ENCODE measurements around the gene SPINK5. TPM values are rescaled to one million over a fixed set of nuclear protein-coding genes. Genes with fewer than 3 reads are reported as not detected.

SPINK5 gene
- total RNA-seq, 1 experiment from 2014 or later, result 6.0 TPM

- no peak overlapping the region for H3K23ac ChIP-seq (ENCODE audit: insufficient read length, low read depth, low read length)
- H2AK5ac ChIP-seq (ENCODE audit: insufficient read length, low read length), result no peak overlapping the region
- H3K4me1 Mint-ChIP-seq, result peaks cover 0 to 5% of the 10 kb centered on the region in 2 experiments; a peak in 1 of 4 replicates
- no peak overlapping the region for H4K8ac ChIP-seq (replicated peaks; ENCODE audit: insufficient read length, low read depth, low read length)
- H3K9me3 ChIP-seq (ENCODE audit: control insufficient read depth, low read depth, low read length), result no peaks in the 10 kb centered on the region
- 0 out of 7 replicates have a peak overlapping the region, but pooled peaks of 1 of the 3 experiments have one; percentile 10 for H3K27ac Mint-ChIP-seq
- H3K27ac ChIP-seq (ENCODE audit: insufficient read length, low read depth, low read length), result no peak overlapping the region
- H2AFZ ChIP-seq (ENCODE audit: low read length), result no peak overlapping the region
- H3K79me1 ChIP-seq (ENCODE audit: insufficient read depth, low read depth, low read length, poor library complexity, severe bottlenecking), result no peaks in the 10 kb centered on the region
- WGBS (ENCODE audit: extremely low coverage, insufficient read length, low lambda C conversion rate), result no CpG with 5 or more reads among the region's 4 CpGs
- no peak overlapping the region for H3K56ac ChIP-seq (ENCODE audit: insufficient read length, low read depth, low read length)
- H3K9me3 Mint-ChIP-seq, result no peaks in the 10 kb centered on the region
- H3K27me3 ChIP-seq (ENCODE audit: insufficient read depth, low read length), result no peaks in the 10 kb centered on the region
- no peak for TF ChIP-seq CTCF (conservative IDR thresholded peaks at IDR 0.05)
- no peak overlapping the region for H4K5ac ChIP-seq (ENCODE audit: insufficient read length, low read depth, low read length)
- H3T11ph ChIP-seq (ENCODE audit: low read length), result no peak overlapping the region
- no peak overlapping the region for H3K4ac ChIP-seq (ENCODE audit: low read depth, low read length)
- H4K91ac ChIP-seq (ENCODE audit: insufficient read length, low read depth, low read length), result no peak overlapping the region
- H3K4me2 ChIP-seq (ENCODE audit: insufficient read depth, insufficient read length, low read length), result no peak overlapping the region
- H3K36me3 Mint-ChIP-seq (ENCODE audit: insufficient read depth in 1 of 3, low read depth in 3 of 3), result peaks cover 0 to 8% (median 0%) of the 10 kb centered on the region in 3 experiments; a peak in 2 of 7 replicates
- no peak overlapping the region for H2BK20ac ChIP-seq (ENCODE audit: low read depth, low read length, poor library complexity, severe bottlenecking)
- H4K20me1 ChIP-seq (ENCODE audit: control insufficient read depth, insufficient read depth, insufficient read length), result no peaks in the 10 kb centered on the region
- H2BK120ac ChIP-seq (ENCODE audit: low read depth, low read length, poor library complexity, severe bottlenecking), result no peak overlapping the region
- H3K27me3 Mint-ChIP-seq (ENCODE audit: low read depth), result no peaks in the 10 kb centered on the region
- H3K9ac ChIP-seq (ENCODE audit: extremely low read depth, insufficient read length, low read length), result no peak overlapping the region
- no peak overlapping the region for H3K4me3 Mint-ChIP-seq
- H3K14ac ChIP-seq (ENCODE audit: insufficient read depth, low read length), result no peak overlapping the region
- no peaks in the 10 kb centered on the region for H3K23me2 ChIP-seq (ENCODE audit: insufficient read length, low read depth, low read length, poor library complexity, severe bottlenecking)
- no peaks in the 10 kb centered on the region for H3K79me2 ChIP-seq (ENCODE audit: insufficient read depth, low read length)
- no peak for DNase-seq
- no peak overlapping the region for H2BK12ac ChIP-seq (ENCODE audit: insufficient read length, low read depth, low read length)
- no peaks in the 10 kb centered on the region for H3K4me1 ChIP-seq (ENCODE audit: insufficient read depth, low read length)
- H3K18ac ChIP-seq (ENCODE audit: insufficient read length, low read depth, low read length), result no peak overlapping the region
- no peak overlapping the region for H2BK15ac ChIP-seq (ENCODE audit: low read depth, low read length)
- H2BK5ac ChIP-seq (ENCODE audit: insufficient read length, low read length), result no peak overlapping the region
Measured at GRCh38 chr5:148091991-148092964, 28.5 kb downstream of the SPINK5 start.

All from H9 (cell line).